GM21576 (cell line): ENCODE measurements around the gene WFIKKN2.
"Not testable (repeated sequence)": the region's sequence is repeated elsewhere in the genome, so short reads cannot be mapped to it uniquely, and the experiment has no call there.

Source experiments
- ATAC-seq: cut with Tn5 transposase; IDR thresholded peaks from one replicate; pipeline ENCODE4 v1.9.1; 2021; ENCODE audit warnings: mild to moderate bottlenecking, moderate library complexity; ENCODE audit not compliant: unreplicated experiment

The WFIKKN2 gene

DNA sequence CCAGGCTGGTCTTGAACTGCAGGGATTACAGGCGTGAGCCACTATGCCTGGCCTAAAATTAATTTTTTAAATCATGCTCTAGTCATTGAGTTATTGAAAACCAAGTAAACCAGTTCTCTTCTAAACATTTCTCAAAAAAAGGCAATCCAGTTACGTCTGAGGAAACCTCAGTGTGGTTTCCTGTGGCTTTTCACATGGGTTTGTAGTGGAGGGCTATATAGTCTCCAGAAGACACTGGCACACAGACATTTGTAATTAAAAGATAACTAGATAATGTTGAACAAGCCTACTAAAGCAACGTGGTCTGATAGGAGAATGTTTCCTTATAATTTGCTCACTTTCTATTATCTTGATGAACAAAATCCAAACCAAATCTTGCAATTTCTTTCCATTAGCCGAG, 36.0 kb downstream of the WFIKKN2 start:
- ATAC-seq, result no peak

DNA sequence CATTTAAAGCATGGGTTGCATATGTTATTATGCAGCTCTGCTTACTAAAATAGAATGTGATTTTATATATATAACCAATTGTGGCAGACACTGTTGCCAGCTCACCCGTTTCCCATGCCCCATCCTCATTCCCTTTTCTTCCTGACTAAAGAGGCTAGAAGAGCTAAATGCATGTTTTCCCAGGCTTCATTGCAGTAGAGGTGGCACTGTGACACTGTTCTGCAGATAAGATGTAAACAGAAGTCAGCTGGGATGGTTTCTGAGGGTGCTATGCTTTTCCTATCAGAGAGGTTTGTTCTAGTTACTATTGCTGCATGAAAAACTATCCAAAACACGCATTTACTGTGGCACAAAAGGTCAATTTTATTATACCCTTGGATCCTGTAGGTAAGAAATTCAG, 36.5 kb downstream of the WFIKKN2 start:
- ATAC-seq, result no peak

DNA sequence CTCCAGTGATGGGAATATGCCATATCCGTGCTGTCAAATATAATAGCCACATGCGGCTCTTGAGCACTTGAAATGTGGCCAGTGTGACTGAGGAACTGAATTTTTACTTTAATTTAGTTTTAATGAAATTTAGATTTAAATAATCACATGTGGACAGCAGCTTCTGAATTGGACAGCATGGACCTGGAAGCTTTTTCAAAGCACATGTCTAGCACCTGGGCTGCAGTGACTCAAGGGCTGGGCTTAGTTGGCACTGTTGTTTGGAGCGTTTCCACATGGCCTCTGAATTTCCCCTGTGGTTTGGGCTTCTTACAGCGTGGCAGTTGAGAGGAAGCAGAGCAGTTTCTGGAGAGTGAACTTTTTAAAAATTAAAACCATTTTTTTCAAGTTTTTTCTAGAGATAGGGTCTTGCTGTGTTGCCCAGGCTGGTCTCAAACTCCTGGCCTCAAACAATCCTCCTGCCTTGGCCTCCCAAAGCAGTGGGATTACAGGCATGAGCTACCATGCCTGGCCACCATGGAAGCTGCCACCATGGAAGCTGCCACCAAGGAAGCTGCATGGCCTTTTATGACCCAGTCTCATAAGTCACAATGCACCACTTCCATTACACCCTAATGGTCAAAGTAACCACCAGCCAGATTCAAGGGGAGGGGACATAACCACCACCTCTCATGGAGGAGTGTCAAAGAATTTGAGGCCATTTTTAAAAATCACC, 37.5 kb downstream of the WFIKKN2 start:
- ATAC-seq, result no peak

DNA sequence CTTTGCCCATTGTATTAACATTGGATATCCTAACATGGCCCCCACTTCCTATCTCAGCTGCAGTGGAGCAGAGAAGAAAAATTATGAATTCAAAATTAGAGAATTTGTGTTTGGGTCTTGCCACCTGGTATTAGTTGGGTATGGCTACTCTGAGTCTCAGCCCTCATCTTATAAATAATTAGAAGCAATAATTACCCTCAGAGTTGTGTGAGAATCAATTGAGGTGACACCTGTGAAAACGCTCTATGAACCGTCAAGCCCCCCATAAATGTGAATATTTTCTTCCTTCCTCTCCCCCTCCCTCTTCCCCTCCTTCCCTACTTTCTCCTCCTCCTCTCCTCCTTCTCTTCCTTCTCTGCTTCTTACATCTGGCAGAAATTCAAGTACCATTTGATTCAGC, 39.7 kb downstream of the WFIKKN2 start:
- ATAC-seq, result no peak

DNA sequence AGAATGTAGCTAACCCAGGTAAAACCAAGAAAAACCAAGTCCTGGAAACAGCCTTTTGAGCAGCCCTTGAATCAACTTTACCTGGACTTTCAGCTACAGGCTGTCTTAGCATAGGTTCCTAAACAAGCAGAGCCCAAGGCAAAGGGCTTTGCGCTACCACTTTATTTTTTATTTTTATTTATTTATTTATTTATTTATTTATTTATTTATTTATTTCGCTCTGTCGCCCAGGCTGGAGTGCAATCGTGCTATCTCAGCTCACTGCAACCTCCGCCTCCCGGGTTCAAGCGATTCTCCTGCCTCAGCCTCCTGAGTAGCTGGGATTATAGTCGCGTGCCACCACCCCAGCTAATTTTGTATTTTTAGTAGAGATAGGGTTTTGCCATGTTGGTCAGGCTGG, 41.7 kb downstream of the WFIKKN2 start:
- ATAC-seq, result not testable (repeated sequence)

DNA sequence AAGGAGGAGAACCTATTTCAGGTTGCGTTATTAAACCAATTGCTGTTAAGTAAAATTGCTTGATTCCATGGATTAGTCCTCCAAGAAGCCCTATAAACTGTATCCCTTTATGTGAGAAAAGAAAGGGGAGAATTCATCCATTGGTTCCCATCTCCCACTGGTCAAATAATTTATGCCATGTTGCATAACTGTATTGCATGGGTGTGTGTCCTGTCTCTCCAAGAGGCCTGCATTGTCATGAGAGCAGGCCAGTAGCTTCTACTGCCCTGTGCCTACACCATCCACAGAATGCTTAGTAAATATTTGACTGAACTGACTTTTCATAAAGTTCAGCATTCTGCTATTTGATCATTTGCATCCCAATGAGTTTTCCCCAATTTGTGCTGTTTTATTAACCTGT, 42.5 kb downstream of the WFIKKN2 start:
- ATAC-seq, result no peak

DNA sequence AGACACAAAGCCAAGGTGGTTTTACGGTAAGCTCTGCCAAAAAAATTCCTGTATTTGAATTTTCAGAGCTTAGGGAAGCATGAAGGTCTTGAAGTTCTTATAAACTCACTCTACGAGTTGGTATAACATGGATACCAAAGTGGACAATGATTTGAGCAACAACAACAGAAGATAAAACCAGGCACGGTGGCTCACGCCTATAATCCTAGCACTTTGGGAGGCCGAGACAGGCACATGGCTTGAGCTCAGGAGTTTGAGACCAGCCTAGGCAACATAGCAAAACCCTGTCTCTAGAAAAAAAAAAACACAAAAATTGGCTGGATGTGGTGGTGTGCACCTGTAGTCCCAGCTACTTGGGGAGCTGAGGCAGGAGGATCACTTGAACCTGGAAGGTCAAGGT, 43.7 kb downstream of the WFIKKN2 start:
- ATAC-seq, result no peak

DNA sequence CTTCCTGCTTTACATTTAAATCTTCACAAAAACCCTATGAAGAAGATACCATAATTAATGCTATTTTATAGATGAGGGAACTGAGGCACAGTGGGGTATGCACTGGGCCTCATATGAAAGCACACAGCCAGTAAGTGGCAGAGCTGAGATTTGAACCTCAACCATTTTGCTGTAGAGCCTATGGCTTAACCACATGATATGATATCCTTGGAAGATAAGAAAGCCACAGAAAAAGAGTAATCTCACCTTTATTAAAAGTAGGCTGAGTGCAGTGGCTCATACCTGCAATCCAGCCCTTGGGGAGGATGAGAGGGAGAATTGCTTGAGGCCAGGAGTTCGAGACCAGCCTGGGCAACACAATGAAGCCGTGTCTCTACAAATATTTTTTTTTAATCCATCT, 45.8 kb downstream of the WFIKKN2 start:
- no peak for ATAC-seq

DNA sequence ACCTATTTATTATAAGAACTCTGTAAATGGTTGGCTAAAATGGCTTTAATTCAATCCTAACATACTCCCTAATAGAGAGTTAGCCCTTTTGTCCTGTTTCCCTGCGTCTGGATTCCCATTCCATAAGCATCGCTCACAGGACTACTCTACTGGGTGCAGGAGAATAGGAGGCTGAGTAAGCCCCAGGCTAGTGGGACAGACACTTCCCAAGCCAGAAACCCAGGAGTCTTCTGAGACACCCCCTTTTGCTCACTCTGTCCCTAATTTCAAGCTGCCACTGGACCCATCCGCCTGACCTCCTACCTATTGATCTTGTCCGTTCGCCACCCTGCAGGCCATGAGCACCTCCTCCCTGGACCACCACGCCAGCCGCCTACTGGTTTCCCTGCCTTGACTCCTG, 47.5 kb downstream of the WFIKKN2 start:
- ATAC-seq, result no peak

DNA sequence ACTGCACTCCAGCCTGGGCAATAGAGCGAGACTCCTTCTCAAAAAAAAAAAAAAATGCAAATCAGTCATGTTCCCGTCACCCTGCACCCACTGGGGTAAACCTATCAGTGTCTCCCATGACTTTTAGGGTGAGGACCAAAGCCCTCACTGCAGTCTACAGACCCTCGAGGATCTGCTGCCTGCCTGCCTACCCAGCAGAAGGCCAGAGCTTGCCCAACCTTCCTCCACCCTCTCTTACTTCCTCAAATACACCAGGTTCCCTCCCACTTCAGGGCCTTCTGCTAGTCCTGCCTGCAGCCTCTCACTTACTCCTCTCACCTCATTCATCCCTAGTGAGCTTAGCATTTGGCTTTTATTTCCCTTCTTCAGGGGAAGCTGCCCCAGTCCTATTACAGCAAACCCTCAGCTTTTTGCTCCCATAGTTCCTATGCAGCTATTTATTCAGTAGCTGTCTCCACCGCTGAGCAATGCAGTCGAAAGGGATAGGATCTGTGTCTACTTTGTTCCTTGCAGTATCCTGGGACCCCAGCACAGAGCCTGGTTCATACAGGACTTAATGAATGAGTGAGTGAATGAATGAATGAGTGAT, 48.6 kb downstream of the WFIKKN2 start:
- peak; percentile 49 for ATAC-seq

DNA sequence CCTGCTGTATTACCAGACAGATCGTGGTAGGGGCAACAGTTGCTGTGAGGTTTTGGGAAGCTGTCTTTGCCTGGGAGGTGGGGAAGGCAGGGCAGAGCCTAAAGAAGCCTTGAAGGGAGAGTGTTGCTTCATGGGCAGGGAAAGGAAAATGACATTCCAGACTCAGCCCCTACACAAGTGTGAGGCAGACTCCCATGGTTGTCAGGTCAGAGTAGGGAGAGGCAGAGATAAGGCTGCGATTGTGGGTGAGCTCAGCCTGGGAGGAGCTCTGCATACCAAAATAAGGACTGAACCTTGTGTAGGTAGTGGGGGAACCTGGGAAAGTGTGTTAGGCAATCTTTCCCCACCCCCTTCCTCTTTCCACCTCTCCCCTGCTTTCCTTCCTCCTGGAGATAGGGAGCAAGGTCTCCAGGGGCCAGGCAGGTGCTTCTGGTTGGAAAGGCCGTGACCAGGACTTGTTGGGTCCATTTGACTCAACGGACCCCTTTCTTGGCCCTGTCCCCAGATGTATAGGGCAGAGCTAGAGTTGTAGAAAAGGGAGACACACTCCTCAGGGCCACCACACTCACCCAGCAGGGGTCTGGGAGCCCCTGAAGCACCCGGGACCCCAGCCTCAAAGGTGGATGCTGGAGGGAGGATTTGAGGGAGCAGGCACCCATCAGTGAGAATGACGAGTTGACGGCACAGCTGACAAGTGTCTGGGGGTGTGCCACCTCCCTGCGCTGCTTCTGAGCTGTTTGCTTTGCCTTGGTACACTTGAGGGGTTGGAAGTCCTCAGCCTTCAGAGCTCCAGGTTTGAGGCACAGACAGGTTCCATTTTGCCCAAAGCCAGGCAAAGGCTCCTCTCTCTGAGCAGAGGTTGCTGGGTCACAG, 49.3 kb downstream of the WFIKKN2 start:
- no peak for ATAC-seq

DNA sequence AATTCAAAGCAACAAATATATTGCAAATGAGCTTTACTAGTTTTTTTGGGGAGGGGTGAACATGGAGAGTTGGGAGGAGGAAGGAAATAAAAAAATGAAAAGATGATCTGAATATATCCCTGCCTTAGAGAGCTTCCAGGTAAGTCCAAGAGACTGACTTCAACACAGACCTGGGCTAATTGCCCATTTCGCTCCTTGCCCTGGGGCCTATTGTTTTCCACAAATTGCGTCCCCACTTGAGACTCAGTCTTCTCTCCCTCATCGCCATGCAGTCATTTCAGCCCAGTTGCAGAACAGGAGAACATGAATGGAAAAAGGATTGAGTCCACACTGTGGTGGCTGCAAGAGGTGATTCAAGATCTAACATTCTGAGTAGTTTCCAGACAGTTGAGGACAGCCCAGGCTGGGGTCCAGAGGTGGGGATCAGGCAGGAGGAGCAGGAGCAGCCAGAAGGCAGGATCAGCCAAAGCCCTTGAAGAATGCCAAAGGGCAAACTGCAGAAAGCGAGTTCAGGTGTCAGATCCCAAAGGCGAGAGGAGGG, 52.4 kb downstream of the WFIKKN2 start:
- no peak for ATAC-seq

DNA sequence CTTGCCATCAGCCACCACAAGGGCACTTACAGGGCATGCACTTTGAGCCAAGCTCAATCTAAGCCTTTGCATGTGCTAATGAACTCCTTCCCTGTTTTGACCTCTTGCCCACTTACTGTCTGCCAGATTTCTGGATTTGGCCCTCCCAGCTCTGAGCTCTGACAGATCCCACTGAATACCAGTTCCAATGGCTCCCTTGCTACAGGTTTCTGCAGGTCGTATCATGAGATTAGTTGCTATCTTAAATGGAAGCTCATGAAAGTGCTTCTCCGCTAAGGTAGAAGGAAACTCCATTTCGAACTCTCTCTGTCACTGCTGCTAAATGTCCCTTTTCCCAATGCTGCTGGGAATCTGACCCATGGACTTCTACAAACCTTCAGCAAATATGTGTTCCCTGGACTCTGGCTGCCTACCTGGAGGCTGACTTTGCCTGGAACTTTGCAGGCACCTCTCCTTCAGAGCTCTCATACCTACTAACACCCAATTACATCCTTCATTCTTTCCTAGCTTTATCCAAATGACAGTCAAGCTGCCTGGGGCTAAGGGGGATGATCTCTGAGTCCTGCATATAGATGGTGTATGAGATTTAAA, 54.2 kb downstream of the WFIKKN2 start:
- ATAC-seq, result no peak

DNA sequence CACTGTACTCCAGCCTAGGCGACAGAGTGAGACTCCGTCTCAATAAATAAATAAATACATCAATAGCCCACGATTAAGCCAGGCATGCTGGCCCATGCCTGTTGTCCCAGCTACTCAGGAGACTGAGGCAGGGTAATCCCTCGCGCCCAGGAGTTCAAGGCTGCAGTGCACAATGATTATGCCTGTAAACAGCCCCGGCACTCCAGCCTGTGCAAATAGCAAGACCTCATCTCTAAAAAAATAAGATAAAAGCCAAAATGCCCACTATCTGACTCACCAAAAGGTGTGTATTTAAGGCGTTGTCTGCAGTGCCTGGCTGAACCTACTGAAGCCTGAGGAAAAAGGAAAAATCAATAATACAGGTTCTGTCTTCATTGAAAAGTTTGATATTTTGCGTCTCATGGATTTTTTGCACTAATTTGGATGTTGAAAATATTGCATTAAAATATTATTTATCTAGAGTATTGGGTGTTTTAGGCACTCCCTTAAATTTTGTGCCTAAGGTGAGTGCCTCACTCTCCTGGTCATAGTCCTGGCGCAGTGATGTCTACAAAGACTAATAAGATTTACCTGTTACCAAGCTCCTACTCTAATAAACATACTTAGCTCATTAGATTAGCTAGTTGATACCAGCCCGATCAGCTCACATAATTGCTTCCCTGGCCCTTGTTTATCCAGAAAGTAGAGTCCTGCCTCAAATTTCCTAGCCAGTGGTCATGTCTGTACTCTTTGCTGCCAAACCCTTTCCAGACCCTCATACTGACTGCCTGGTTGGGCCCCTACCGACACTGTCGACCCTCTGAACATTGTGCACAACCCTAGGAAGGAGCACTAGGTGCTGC, 55.5 kb downstream of the WFIKKN2 start:
- ATAC-seq, result no peak

DNA sequence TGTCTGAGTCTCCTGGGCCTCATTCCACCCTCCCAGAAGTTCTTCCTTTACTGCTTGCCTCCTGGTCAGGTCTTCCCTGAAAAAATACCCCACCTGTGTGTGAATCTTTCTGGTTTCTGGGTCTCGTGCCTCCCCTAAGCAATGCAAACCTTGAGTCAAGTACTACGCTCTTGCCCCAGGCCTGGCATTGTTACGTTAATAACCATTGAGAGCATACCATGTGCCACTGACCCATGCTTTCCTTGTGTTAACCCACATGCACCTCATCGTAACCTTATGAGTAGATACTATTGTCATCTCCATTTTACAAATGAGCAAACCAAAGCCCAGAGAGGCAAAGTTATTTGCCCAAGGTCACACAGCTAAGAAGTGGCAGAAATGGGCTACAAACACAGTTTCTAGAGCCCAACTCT, 56.2 kb downstream of the WFIKKN2 start:
- ATAC-seq, result no peak
